ENCODE measurements around the gene TJP1.
"Not testable (repeated sequence)": the region's sequence is repeated elsewhere in the genome, so short reads cannot be mapped to it uniquely, and the experiment has no call there.

TJP1 gene

GRCh38 chr15:29736012-29736743, 86.1 kb downstream of the TJP1 start:
- Histone ChIP-seq H3K4me3 (replicated peaks; ENCODE audit: low read depth, low read length) (no peak overlapping the region), H3K36me3 (ENCODE audit: control insufficient read depth, insufficient read depth, low read length) (no peaks in the 10 kb centered on the region), H3K27me3 (replicated peaks; ENCODE audit: control insufficient read depth, insufficient read depth, low read length) (no peaks in the 10 kb centered on the region)
- no peak for DNase-seq (ENCODE audit: extremely low read depth, insufficient read length)
- TF ChIP-seq CTCF (IDR thresholded peaks at IDR 0.05; ENCODE audit: insufficient read depth, low read length, poor library complexity, severe bottlenecking) = no peak

GRCh38 chr15:29734917-29735572, 87.2 kb downstream of the TJP1 start:
- DNase-seq (ENCODE audit: extremely low read depth, insufficient read length) = no peak
- H3K27me3 ChIP-seq (replicated peaks; ENCODE audit: control insufficient read depth, insufficient read depth, low read length) = no peaks in the 10 kb centered on the region
- no peak overlapping the region for H3K4me3 ChIP-seq (replicated peaks; ENCODE audit: low read depth, low read length)
- TF ChIP-seq CTCF (IDR thresholded peaks at IDR 0.05; ENCODE audit: insufficient read depth, low read length, poor library complexity, severe bottlenecking) = no peak
- no peaks in the 10 kb centered on the region for H3K36me3 ChIP-seq (ENCODE audit: control insufficient read depth, insufficient read depth, low read length)

- no peaks in the 10 kb centered on the region for H3K36me3 ChIP-seq (ENCODE audit: control insufficient read depth, insufficient read depth, low read length)
- H3K27me3 ChIP-seq (replicated peaks; ENCODE audit: control insufficient read depth, insufficient read depth, low read length) = no peaks in the 10 kb centered on the region
- TF ChIP-seq CTCF (IDR thresholded peaks at IDR 0.05; ENCODE audit: insufficient read depth, low read length, poor library complexity, severe bottlenecking) = no peak
- no peak for DNase-seq (ENCODE audit: extremely low read depth, insufficient read length)
- H3K4me3 ChIP-seq (replicated peaks; ENCODE audit: low read depth, low read length) = no peak overlapping the region
Measured at GRCh38 chr15:29731865-29732264, 90.4 kb downstream of the TJP1 start.

- H3K36me3 ChIP-seq (ENCODE audit: control insufficient read depth, insufficient read depth, low read length); H3K27me3 ChIP-seq (replicated peaks; ENCODE audit: control insufficient read depth, insufficient read depth, low read length); H3K4me3 ChIP-seq (replicated peaks; ENCODE audit: low read depth, low read length); DNase-seq (ENCODE audit: extremely low read depth, insufficient read length): not testable (repeated sequence)
Measured at GRCh38 chr15:29730471-29730870, 91.8 kb downstream of the TJP1 start.

GRCh38 chr15:29728418-29728817, 93.8 kb downstream of the TJP1 start:
- no peaks in the 10 kb centered on the region for H3K27me3 ChIP-seq (replicated peaks; ENCODE audit: control insufficient read depth, insufficient read depth, low read length)
- TF ChIP-seq CTCF (IDR thresholded peaks at IDR 0.05; ENCODE audit: insufficient read depth, low read length, poor library complexity, severe bottlenecking) = no peak
- H3K36me3 ChIP-seq (ENCODE audit: control insufficient read depth, insufficient read depth, low read length) = no peaks in the 10 kb centered on the region
- H3K4me3 ChIP-seq (replicated peaks; ENCODE audit: low read depth, low read length) = no peak overlapping the region
- DNase-seq (ENCODE audit: extremely low read depth, insufficient read length) = no peak

- DNase-seq (ENCODE audit: extremely low read depth, insufficient read length) = no peak
- TF ChIP-seq CTCF (IDR thresholded peaks at IDR 0.05; ENCODE audit: insufficient read depth, low read length, poor library complexity, severe bottlenecking) = no peak
- Histone ChIP-seq H3K36me3 (ENCODE audit: control insufficient read depth, insufficient read depth, low read length) (no peaks in the 10 kb centered on the region), H3K27me3 (replicated peaks; ENCODE audit: control insufficient read depth, insufficient read depth, low read length) (no peaks in the 10 kb centered on the region), H3K4me3 (replicated peaks; ENCODE audit: low read depth, low read length) (no peak overlapping the region)
Measured at GRCh38 chr15:29727871-29728270, 94.4 kb downstream of the TJP1 start.

All from GM06990 (cell line).